ENCODE data around the gene TMEM130. TPM values are rescaled to one million over a fixed set of nuclear protein-coding genes. Genes with fewer than 3 reads are reported as not detected.

Gene TMEM130
- total and polyA plus RNA-seq, 2 experiments from 2014 or later = 0.33 to 0.90 TPM

GRCh38 chr7:98802088-98802780 is 67.6 kb downstream of the TMEM130 start:
- H3K4me3 ChIP-seq = no peak overlapping the region
- no peak for TF ChIP-seq CTCF (IDR thresholded peaks at IDR 0.05; ENCODE audit: poor library complexity)
- no peak for TF ChIP-seq EZH2 (IDR thresholded peaks at IDR 0.05; ENCODE audit: borderline replicate concordance)
- no peak for TF ChIP-seq EZH2phosphoT487 (IDR thresholded peaks at IDR 0.05; ENCODE audit: low read depth, severe bottlenecking, unreplicated experiment)
- H4K20me1 ChIP-seq (ENCODE audit: insufficient read depth, poor library complexity, severe bottlenecking) = no peaks in the 10 kb centered on the region
- H3K4me2 ChIP-seq = no peak overlapping the region
- WGBS (ENCODE audit: low lambda C conversion rate, missing lambda C conversion rate) = 30% methylated on average over 6 of the region's 7 CpGs
- H2AFZ ChIP-seq = no peak overlapping the region
- DNase-seq (ENCODE audit: low spot score) = peak; percentile 88
- no peaks in the 10 kb centered on the region for H3K36me3 ChIP-seq (replicated peaks; ENCODE audit: insufficient read depth, low read depth)
- H3K27ac ChIP-seq = peak overlapping the region; percentile 74
- no peaks in the 10 kb centered on the region for H3K79me2 ChIP-seq
- H3K27me3 ChIP-seq = no peaks in the 10 kb centered on the region
- peaks cover 4% of the 10 kb centered on the region for H3K4me1 ChIP-seq (ENCODE audit: insufficient read depth)
- H3K9me2 ChIP-seq (replicated peaks; ENCODE audit: insufficient read depth) = no peaks in the 10 kb centered on the region
- peaks cover 7% of the 10 kb centered on the region for H3K9me3 ChIP-seq (ENCODE audit: low read depth)

- no peak overlapping the region for H2AFZ ChIP-seq
- DNase-seq (ENCODE audit: low spot score) = no peak
- no peak overlapping the region for H3K4me3 ChIP-seq
- H4K20me1 ChIP-seq (ENCODE audit: insufficient read depth, poor library complexity, severe bottlenecking) = no peaks in the 10 kb centered on the region
- H3K9me2 ChIP-seq (replicated peaks; ENCODE audit: insufficient read depth) = no peaks in the 10 kb centered on the region
- no peaks in the 10 kb centered on the region for H3K36me3 ChIP-seq (replicated peaks; ENCODE audit: insufficient read depth, low read depth)
- no peaks in the 10 kb centered on the region for H3K27me3 ChIP-seq
- 88% methylated on average over 4 of the region's 4 CpGs for WGBS (ENCODE audit: low lambda C conversion rate, missing lambda C conversion rate)
- H3K9me3 ChIP-seq (ENCODE audit: low read depth) = peaks cover 7% of the 10 kb centered on the region
- no peak overlapping the region for H3K4me2 ChIP-seq
- H3K27ac ChIP-seq = no peak overlapping the region
- H3K79me2 ChIP-seq = no peaks in the 10 kb centered on the region
- TF ChIP-seq EZH2phosphoT487 (IDR thresholded peaks at IDR 0.05; ENCODE audit: low read depth, severe bottlenecking, unreplicated experiment) = no peak
- peaks cover 4% of the 10 kb centered on the region for H3K4me1 ChIP-seq (ENCODE audit: insufficient read depth)
Measured at GRCh38 chr7:98800996-98801395, 68.8 kb downstream of the TMEM130 start.

- Histone ChIP-seq H3K9me2 (replicated peaks; ENCODE audit: insufficient read depth) (no peaks in the 10 kb centered on the region), H3K79me2 (no peaks in the 10 kb centered on the region), H2AFZ (no peak overlapping the region), H3K4me1 (ENCODE audit: insufficient read depth) (no peaks in the 10 kb centered on the region), H3K4me3 (no peak overlapping the region), H3K9me3 (ENCODE audit: low read depth) (peaks cover 7% of the 10 kb centered on the region), H3K27ac (no peak overlapping the region), H3K27me3 (no peaks in the 10 kb centered on the region), H3K4me2 (no peak overlapping the region), H4K20me1 (ENCODE audit: insufficient read depth, poor library complexity, severe bottlenecking) (no peaks in the 10 kb centered on the region), H3K36me3 (replicated peaks; ENCODE audit: insufficient read depth, low read depth) (no peaks in the 10 kb centered on the region)
- WGBS (ENCODE audit: low lambda C conversion rate, missing lambda C conversion rate) = 62% methylated on average over 8 of the region's 8 CpGs
- DNase-seq (ENCODE audit: low spot score) = no peak
- TF ChIP-seq CTCF (IDR thresholded peaks at IDR 0.05; ENCODE audit: poor library complexity) (no peak), EZH2phosphoT487 (IDR thresholded peaks at IDR 0.05; ENCODE audit: low read depth, severe bottlenecking, unreplicated experiment) (no peak), EZH2 (IDR thresholded peaks at IDR 0.05; ENCODE audit: borderline replicate concordance) (no peak)
Measured at GRCh38 chr7:98797150-98797549, 72.7 kb downstream of the TMEM130 start.

Small RNA genes within 50 kb of the gene (microRNA-seq; reads per million reads assigned to microRNA genes)
- gene MIR3609 = 3.6 reads per million

Small RNA genes within 50 kb of the gene (small RNA-seq; reads per million reads assigned to genes)
- gene MIR3609 = 667 reads per million, percentile 99 among the genes with 10 or more reads in this experiment

Other genes starting within 250 kb of the TMEM130 start
- gene TRRAP, start 8.5 kb upstream of the TMEM130 start, total RNA-seq = 19.9 and 25.1 TPM in 2 replicates
- 6.1 and 6.6 TPM in 2 replicates for gene TRRAP, start 8.5 kb upstream of the TMEM130 start, polyA plus RNA-seq